Measurements from ENCODE around the gene TM7SF3. TPM values are rescaled to one million over a fixed set of nuclear protein-coding genes. Genes with fewer than 3 reads are reported as not detected.
"Not testable (repeated sequence)": the region's sequence is repeated elsewhere in the genome, so short reads cannot be mapped to it uniquely, and the experiment has no call there.

The TM7SF3 gene
- total and polyA plus RNA-seq, 4 donors, result 49.7 to 245 (median 62.9) TPM

GRCh38 chr12:27024291-27024690, 10.1 kb upstream of the TM7SF3 start:
- intact Hi-C loops (cut with DNase I), result loop anchor here (5.0 kb wide), 3 partner anchors 118 to 283 kb away; no protein-coding TSS in a partner anchor
- no peak overlapping the region for H3K4me3 ChIP-seq (ENCODE audit: low read length in 2 of 2)
- no peak overlapping the region for H3K27ac ChIP-seq (ENCODE audit: low read depth in 1 of 2, low read length in 2 of 2)
- ATAC-seq (ENCODE audit: low FRiP score) (no peak), DNase-seq (no peak)
- H3K27me3 ChIP-seq (ENCODE audit: control insufficient read depth in 1 of 2, insufficient read depth in 2 of 2, low read length in 1 of 2), result no peaks in the 10 kb centered on the region
- WGBS, 2 donors, result 5% methylated on average over 1 of the region's 1 CpG
- H3K9me3 ChIP-seq (ENCODE audit: control insufficient read depth, low read length), result no peaks in the 10 kb centered on the region
- peaks cover 0 to 2% of the 10 kb centered on the region in 2 donors for H3K36me3 ChIP-seq (ENCODE audit: control insufficient read depth in 1 of 2, insufficient read depth in 2 of 2, low read length in 1 of 2)
- peaks cover 2 to 4% of the 10 kb centered on the region in 2 donors for H3K4me1 ChIP-seq (ENCODE audit: control insufficient read depth in 1 of 2, insufficient read depth in 2 of 2, low read length in 2 of 2)

- WGBS, 2 donors, result 85 to 88% methylated on average over 2 of the region's 2 CpGs
- Histone ChIP-seq H3K4me3 (ENCODE audit: low read length in 2 of 2) (no peak overlapping the region), H3K36me3 (ENCODE audit: control insufficient read depth in 1 of 2, insufficient read depth in 2 of 2, low read length in 1 of 2) (no peaks in the 10 kb centered on the region), H3K4me1 (ENCODE audit: control insufficient read depth in 1 of 2, insufficient read depth in 2 of 2, low read length in 2 of 2) (peaks cover 2 to 4% of the 10 kb centered on the region in 2 donors), H3K9me3 (ENCODE audit: control insufficient read depth, low read length) (no peaks in the 10 kb centered on the region), H3K27me3 (ENCODE audit: control insufficient read depth in 1 of 2, insufficient read depth in 2 of 2, low read length in 1 of 2) (no peaks in the 10 kb centered on the region), H3K27ac (ENCODE audit: low read depth in 1 of 2, low read length in 2 of 2) (no peak overlapping the region)
- ATAC-seq (ENCODE audit: low FRiP score) (no peak), DNase-seq (no peak)
- intact Hi-C loops (cut with DNase I), result loop anchor here (5.0 kb wide), 3 partner anchors 122 to 287 kb away; no protein-coding TSS in a partner anchor
Observed at GRCh38 chr12:27020761-27021160, 6.6 kb upstream of the TM7SF3 start.

GRCh38 chr12:27018037-27018436, 3.9 kb upstream of the TM7SF3 start:
- DNase-seq (no peak), ATAC-seq (ENCODE audit: low FRiP score) (no peak)
- intact Hi-C loops (cut with DNase I), result loop anchor here in 1 of 2 donors (10.0 kb wide), 1 partner anchor 163 kb away; no protein-coding TSS in a partner anchor
- H3K27me3 ChIP-seq (ENCODE audit: control insufficient read depth in 1 of 2, insufficient read depth in 2 of 2, low read length in 1 of 2), result no peaks in the 10 kb centered on the region
- H3K27ac ChIP-seq (ENCODE audit: low read depth in 1 of 2, low read length in 2 of 2), result no peak overlapping the region
- no peaks in the 10 kb centered on the region for H3K9me3 ChIP-seq (ENCODE audit: control insufficient read depth, low read length)
- 93 to 94% methylated on average over 1 of the region's 1 CpG for WGBS, 2 donors
- H3K4me1 ChIP-seq (ENCODE audit: control insufficient read depth in 1 of 2, insufficient read depth in 2 of 2, low read length in 2 of 2), result peaks cover 0 to 2% of the 10 kb centered on the region in 2 donors
- no peaks in the 10 kb centered on the region for H3K36me3 ChIP-seq (ENCODE audit: control insufficient read depth in 1 of 2, insufficient read depth in 2 of 2, low read length in 1 of 2)
- H3K4me3 ChIP-seq (ENCODE audit: low read length in 2 of 2), result no peak overlapping the region

GRCh38 chr12:27017163-27017823, 3.1 kb upstream of the TM7SF3 start:
- not testable (repeated sequence) for H3K27me3 ChIP-seq (ENCODE audit: control insufficient read depth in 1 of 2, insufficient read depth in 2 of 2, low read length in 1 of 2); H3K9me3 ChIP-seq (ENCODE audit: control insufficient read depth, low read length); DNase-seq; H3K36me3 ChIP-seq (ENCODE audit: control insufficient read depth in 1 of 2, insufficient read depth in 2 of 2, low read length in 1 of 2); ATAC-seq (ENCODE audit: low FRiP score); H3K4me1 ChIP-seq (ENCODE audit: control insufficient read depth in 1 of 2, insufficient read depth in 2 of 2, low read length in 2 of 2); H3K4me3 ChIP-seq (ENCODE audit: low read length in 2 of 2); H3K27ac ChIP-seq (ENCODE audit: low read depth in 1 of 2, low read length in 2 of 2)
- intact Hi-C loops (cut with DNase I), result loop anchor here in 1 of 2 donors (10.0 kb wide), 1 partner anchor 162 kb away; no protein-coding TSS in a partner anchor
- 73 to 79% methylated on average over 5 of the region's 5 CpGs for WGBS, 2 donors

- H3K27me3 ChIP-seq (ENCODE audit: control insufficient read depth in 1 of 2, insufficient read depth in 2 of 2, low read length in 1 of 2), result no peaks in the 10 kb centered on the region
- ATAC-seq (ENCODE audit: low FRiP score) (no peak), DNase-seq (no peak)
- peaks cover 3 to 12% of the 10 kb centered on the region in 2 donors for H3K4me1 ChIP-seq (ENCODE audit: control insufficient read depth in 1 of 2, insufficient read depth in 2 of 2, low read length in 2 of 2)
- H3K27ac ChIP-seq (ENCODE audit: low read depth in 1 of 2, low read length in 2 of 2), result no peak overlapping the region
- no peak overlapping the region for H3K4me3 ChIP-seq (ENCODE audit: low read length in 2 of 2)
- 26 to 27% methylated on average over 2 of the region's 2 CpGs for WGBS, 2 donors
- no peaks in the 10 kb centered on the region for H3K36me3 ChIP-seq (ENCODE audit: control insufficient read depth in 1 of 2, insufficient read depth in 2 of 2, low read length in 1 of 2)
- intact Hi-C loops (cut with DNase I), result loop anchor here in 1 of 2 donors (10.0 kb wide), 1 partner anchor 161 kb away; no protein-coding TSS in a partner anchor
- no peaks in the 10 kb centered on the region for H3K9me3 ChIP-seq (ENCODE audit: control insufficient read depth, low read length)
Observed at GRCh38 chr12:27015730-27016076, 1.5 kb upstream of the TM7SF3 start.

GRCh38 chr12:27014859-27015729, 910 bp upstream of the TM7SF3 start:
- H3K27me3 ChIP-seq (ENCODE audit: control insufficient read depth in 1 of 2, insufficient read depth in 2 of 2, low read length in 1 of 2), result no peaks in the 10 kb centered on the region
- intact Hi-C loops (cut with DNase I), result loop anchor here (5.0 to 10.0 kb wide), 2 partner anchors 78 to 160 kb away; partner anchors contain the start of genes FGFR1OP2 (in 2 of the 2) and INTS13 (in 2 of the 2)
- H3K27ac ChIP-seq (ENCODE audit: low read depth in 1 of 2, low read length in 2 of 2), result peak overlapping the region; percentile 59 to 90
- 40 to 44% methylated on average over 12 of the region's 12 CpGs for WGBS, 2 donors
- no peaks in the 10 kb centered on the region for H3K36me3 ChIP-seq (ENCODE audit: control insufficient read depth in 1 of 2, insufficient read depth in 2 of 2, low read length in 1 of 2)
- H3K9me3 ChIP-seq (ENCODE audit: control insufficient read depth, low read length), result no peaks in the 10 kb centered on the region
- H3K4me3 ChIP-seq (ENCODE audit: low read length in 2 of 2), result peak overlapping the region; percentile 60 to 80
- no peak for DNase-seq
- peaks cover 3 to 12% of the 10 kb centered on the region in 2 donors for H3K4me1 ChIP-seq (ENCODE audit: control insufficient read depth in 1 of 2, insufficient read depth in 2 of 2, low read length in 2 of 2)
- peak; percentile 31 for ATAC-seq (ENCODE audit: low FRiP score)

GRCh38 chr12:27013611-27014084, 536 bp downstream of the TM7SF3 start:
- no peaks in the 10 kb centered on the region for H3K36me3 ChIP-seq (ENCODE audit: control insufficient read depth in 1 of 2, insufficient read depth in 2 of 2, low read length in 1 of 2)
- peak overlapping the region; percentile 51 to 80 for H3K4me3 ChIP-seq (ENCODE audit: low read length in 2 of 2)
- WGBS, 2 donors, result 0% methylated on average over 13 of the region's 13 CpGs
- ATAC-seq (ENCODE audit: low FRiP score) (peak; percentile 55), DNase-seq (no peak)
- peak overlapping the region; percentile 7 to 61 for H3K27ac ChIP-seq (ENCODE audit: low read depth in 1 of 2, low read length in 2 of 2)
- H3K9me3 ChIP-seq (ENCODE audit: control insufficient read depth, low read length), result no peaks in the 10 kb centered on the region
- H3K27me3 ChIP-seq (ENCODE audit: control insufficient read depth in 1 of 2, insufficient read depth in 2 of 2, low read length in 1 of 2), result no peaks in the 10 kb centered on the region
- intact Hi-C loops (cut with DNase I), result loop anchor here (5.0 to 10.0 kb wide), 2 partner anchors 76 to 159 kb away; partner anchors contain the start of genes FGFR1OP2 (in 2 of the 2) and INTS13 (in 2 of the 2)
- H3K4me1 ChIP-seq (ENCODE audit: control insufficient read depth in 1 of 2, insufficient read depth in 2 of 2, low read length in 2 of 2), result peaks cover 3 to 14% of the 10 kb centered on the region in 2 donors

- Histone ChIP-seq H3K4me1 (ENCODE audit: control insufficient read depth in 1 of 2, insufficient read depth in 2 of 2, low read length in 2 of 2) (peaks cover 3 to 14% of the 10 kb centered on the region in 2 donors), H3K9me3 (ENCODE audit: control insufficient read depth, low read length) (no peaks in the 10 kb centered on the region), H3K36me3 (ENCODE audit: control insufficient read depth in 1 of 2, insufficient read depth in 2 of 2, low read length in 1 of 2) (no peaks in the 10 kb centered on the region), H3K27me3 (ENCODE audit: control insufficient read depth in 1 of 2, insufficient read depth in 2 of 2, low read length in 1 of 2) (no peaks in the 10 kb centered on the region), H3K4me3 (ENCODE audit: low read length in 2 of 2) (no peak overlapping the region), H3K27ac (ENCODE audit: low read depth in 1 of 2, low read length in 2 of 2) (no peak overlapping the region)
- intact Hi-C loops (cut with DNase I), result loop anchor here (5.0 to 10.0 kb wide), 2 partner anchors 76 to 158 kb away; partner anchors contain the start of genes FGFR1OP2 (in 2 of the 2) and INTS13 (in 2 of the 2)
- no peak for ATAC-seq (ENCODE audit: low FRiP score)
- no peak for DNase-seq
- WGBS, 2 donors, result 76 to 77% methylated on average over 5 of the region's 5 CpGs
Observed at GRCh38 chr12:27012982-27013255, 1.3 kb downstream of the TM7SF3 start.

All from aorta (tissue), 5 donors.